K562 (cell line): ENCODE results near the gene LLGL2.

Source experiments
- GATAD2A ChIP-seq: fragments of 450-650 bp; IDR thresholded peaks from 2 replicates; pipeline ENCODE4 v1.6.1; 2017
- HCFC1 ChIP-seq: IDR thresholded peaks from 2 replicates; pipeline ENCODE4 v1.6.1; 2012; ENCODE audit warnings: low read depth, low read length, improper control_type of control experiment
- HDAC2 ChIP-seq: fragments of 450-650 bp; IDR thresholded peaks from 2 replicates; pipeline ENCODE4 v1.6.1; 2016; ENCODE audit warnings: mild to moderate bottlenecking
- JUN ChIP-seq, 2 experiments: sonication (generic) in 1 of 2; formaldehyde crosslinking in 1 of 2; IDR thresholded peaks; 2 replicates each; pipeline versions ENCODE4 v1.6.1 to v1.8.0; 2012 to 2022; ENCODE audit warnings: borderline replicate concordance in 2 of 2, mild to moderate bottlenecking in 2 of 2, improper control_type of control experiment in 1 of 2, low read depth in 1 of 2, low read length in 1 of 2, missing genetic modification reagents in 1 of 2
- KLF16 ChIP-seq: IDR thresholded peaks from 2 replicates; pipeline ENCODE4 v1.6.1; 2016; ENCODE audit warnings: antibody characterized with exemption
- NR0B1 ChIP-seq: fragments of 450-650 bp; IDR thresholded peaks from one replicate; pipeline ENCODE4 v1.6.1; 2018; ENCODE audit warnings: mild to moderate bottlenecking, moderate library complexity; ENCODE audit not compliant: partially characterized antibody
- RNF2 ChIP-seq: sonication (generic); IDR thresholded peaks from 2 replicates; pipeline ENCODE4 v1.6.1; 2016
- XRCC3 ChIP-seq: fragments of 450-650 bp; IDR thresholded peaks from 2 replicates; pipeline ENCODE4 v1.6.1; 2017; ENCODE audit warnings: mild to moderate bottlenecking, moderate library complexity
- ZNF124 ChIP-seq: sonication (generic); formaldehyde crosslinking; IDR thresholded peaks from 2 replicates; pipeline ENCODE4 v1.8.1; 2022; ENCODE audit warnings: missing genetic modification reagents
- ZNF512 ChIP-seq: IDR thresholded peaks from 2 replicates; pipeline ENCODE4 v1.6.1; 2016; ENCODE audit warnings: missing genetic modification characterization, missing compliant biosample characterization
- ZNF76 ChIP-seq: fragments of 250-450 bp; sonication (Bioruptor Pico); IDR thresholded peaks from 2 replicates; pipeline ENCODE4 v1.4.0; 2020; ENCODE audit warnings: mild to moderate bottlenecking, moderate library complexity, borderline replicate concordance
- TF ChIP-seq, protein P1 (sequence below), 3 experiments: IDR thresholded peaks in 2 of 3; conservative IDR thresholded peaks in 1 of 3; 2 replicates each; pipeline ENCODE4 v1.5.1; 2011 to 2012; ENCODE audit warnings: low read length in 3 of 3, mild to moderate bottlenecking in 3 of 3, control low read depth in 2 of 3, improper control_type of control experiment in 1 of 3, inconsistent platforms in 1 of 3, low read depth in 1 of 3, mixed read lengths in 1 of 3, moderate library complexity in 1 of 3; ENCODE audit not compliant: insufficient read depth in 2 of 3
- TF ChIP-seq, protein P2 (sequence below): fragments of 150-350 bp; conservative IDR thresholded peaks from 2 replicates; pipeline ENCODE4 v1.6.1; 2014; ENCODE audit warnings: low read length

DNA sequence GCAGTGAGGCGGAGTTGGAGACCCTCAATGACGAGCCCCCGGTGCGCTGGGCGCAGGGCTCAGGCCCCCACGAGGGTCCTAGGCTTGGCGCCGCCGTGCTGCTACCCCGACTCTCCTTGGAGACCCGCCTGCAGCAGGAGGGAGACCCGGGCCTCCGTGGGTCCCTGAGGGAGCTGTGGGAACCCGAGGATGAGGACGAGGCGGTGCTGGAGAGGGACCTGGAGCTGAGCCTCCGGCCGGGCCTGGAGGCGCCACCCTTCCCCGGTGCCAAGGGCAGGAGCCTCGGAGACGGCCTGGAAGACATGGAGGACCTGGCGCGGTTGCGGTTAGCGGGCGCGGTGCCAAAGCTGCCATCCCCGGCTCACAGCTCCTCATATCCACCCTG is 64.4 kb downstream of the LLGL2 start:
- TF ChIP-seq, protein P1, sequence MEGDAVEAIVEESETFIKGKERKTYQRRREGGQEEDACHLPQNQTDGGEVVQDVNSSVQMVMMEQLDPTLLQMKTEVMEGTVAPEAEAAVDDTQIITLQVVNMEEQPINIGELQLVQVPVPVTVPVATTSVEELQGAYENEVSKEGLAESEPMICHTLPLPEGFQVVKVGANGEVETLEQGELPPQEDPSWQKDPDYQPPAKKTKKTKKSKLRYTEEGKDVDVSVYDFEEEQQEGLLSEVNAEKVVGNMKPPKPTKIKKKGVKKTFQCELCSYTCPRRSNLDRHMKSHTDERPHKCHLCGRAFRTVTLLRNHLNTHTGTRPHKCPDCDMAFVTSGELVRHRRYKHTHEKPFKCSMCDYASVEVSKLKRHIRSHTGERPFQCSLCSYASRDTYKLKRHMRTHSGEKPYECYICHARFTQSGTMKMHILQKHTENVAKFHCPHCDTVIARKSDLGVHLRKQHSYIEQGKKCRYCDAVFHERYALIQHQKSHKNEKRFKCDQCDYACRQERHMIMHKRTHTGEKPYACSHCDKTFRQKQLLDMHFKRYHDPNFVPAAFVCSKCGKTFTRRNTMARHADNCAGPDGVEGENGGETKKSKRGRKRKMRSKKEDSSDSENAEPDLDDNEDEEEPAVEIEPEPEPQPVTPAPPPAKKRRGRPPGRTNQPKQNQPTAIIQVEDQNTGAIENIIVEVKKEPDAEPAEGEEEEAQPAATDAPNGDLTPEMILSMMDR (IDR thresholded peaks at IDR 0.05 in 2 of 3, conservative IDR thresholded peaks at IDR 0.05 in 1 of 3; ENCODE audit: insufficient read depth in 2 of 3, low read depth in 1 of 3, low read length in 3 of 3): no peak
- TF ChIP-seq NR0B1 (no peak), HDAC2 (no peak), JUN (IDR thresholded peaks at IDR 0.05; ENCODE audit: borderline replicate concordance, low read depth, low read length) (no peak), JUN (CRISPR knock-in tag; IDR thresholded peaks at IDR 0.05; ENCODE audit: borderline replicate concordance) (no peak), GATAD2A (no peak), RNF2 (no peak), ZNF124 (CRISPR knock-in tag) (no peak), ZNF76 (CRISPR knock-in tag) (no peak), XRCC3 (no peak), HCFC1 (no peak), KLF16 (no peak), ZNF512 (no peak)
- TF ChIP-seq, protein P2, sequence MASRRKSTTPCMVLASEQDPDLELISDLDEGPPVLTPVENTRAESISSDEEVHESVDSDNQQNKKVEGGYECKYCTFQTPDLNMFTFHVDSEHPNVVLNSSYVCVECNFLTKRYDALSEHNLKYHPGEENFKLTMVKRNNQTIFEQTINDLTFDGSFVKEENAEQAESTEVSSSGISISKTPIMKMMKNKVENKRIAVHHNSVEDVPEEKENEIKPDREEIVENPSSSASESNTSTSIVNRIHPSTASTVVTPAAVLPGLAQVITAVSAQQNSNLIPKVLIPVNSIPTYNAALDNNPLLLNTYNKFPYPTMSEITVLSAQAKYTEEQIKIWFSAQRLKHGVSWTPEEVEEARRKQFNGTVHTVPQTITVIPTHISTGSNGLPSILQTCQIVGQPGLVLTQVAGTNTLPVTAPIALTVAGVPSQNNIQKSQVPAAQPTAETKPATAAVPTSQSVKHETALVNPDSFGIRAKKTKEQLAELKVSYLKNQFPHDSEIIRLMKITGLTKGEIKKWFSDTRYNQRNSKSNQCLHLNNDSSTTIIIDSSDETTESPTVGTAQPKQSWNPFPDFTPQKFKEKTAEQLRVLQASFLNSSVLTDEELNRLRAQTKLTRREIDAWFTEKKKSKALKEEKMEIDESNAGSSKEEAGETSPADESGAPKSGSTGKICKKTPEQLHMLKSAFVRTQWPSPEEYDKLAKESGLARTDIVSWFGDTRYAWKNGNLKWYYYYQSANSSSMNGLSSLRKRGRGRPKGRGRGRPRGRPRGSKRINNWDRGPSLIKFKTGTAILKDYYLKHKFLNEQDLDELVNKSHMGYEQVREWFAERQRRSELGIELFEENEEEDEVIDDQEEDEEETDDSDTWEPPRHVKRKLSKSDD: no peak
